Measurements from ENCODE around the gene CCNL2. TPM values are rescaled to one million over a fixed set of nuclear protein-coding genes. Genes with fewer than 3 reads are reported as not detected.
"Not testable (repeated sequence)": the region's sequence is repeated elsewhere in the genome, so short reads cannot be mapped to it uniquely, and the experiment has no call there.

CCNL2 gene
- polyA plus RNA-seq, 1 donor, result 353 TPM

GRCh38 chr1:1434131-1434823, 35.1 kb upstream of the CCNL2 start:
- DNase-seq, result no peak

GRCh38 chr1:1433804-1434130, 34.6 kb upstream of the CCNL2 start:
- DNase-seq, result no peak

DNA sequence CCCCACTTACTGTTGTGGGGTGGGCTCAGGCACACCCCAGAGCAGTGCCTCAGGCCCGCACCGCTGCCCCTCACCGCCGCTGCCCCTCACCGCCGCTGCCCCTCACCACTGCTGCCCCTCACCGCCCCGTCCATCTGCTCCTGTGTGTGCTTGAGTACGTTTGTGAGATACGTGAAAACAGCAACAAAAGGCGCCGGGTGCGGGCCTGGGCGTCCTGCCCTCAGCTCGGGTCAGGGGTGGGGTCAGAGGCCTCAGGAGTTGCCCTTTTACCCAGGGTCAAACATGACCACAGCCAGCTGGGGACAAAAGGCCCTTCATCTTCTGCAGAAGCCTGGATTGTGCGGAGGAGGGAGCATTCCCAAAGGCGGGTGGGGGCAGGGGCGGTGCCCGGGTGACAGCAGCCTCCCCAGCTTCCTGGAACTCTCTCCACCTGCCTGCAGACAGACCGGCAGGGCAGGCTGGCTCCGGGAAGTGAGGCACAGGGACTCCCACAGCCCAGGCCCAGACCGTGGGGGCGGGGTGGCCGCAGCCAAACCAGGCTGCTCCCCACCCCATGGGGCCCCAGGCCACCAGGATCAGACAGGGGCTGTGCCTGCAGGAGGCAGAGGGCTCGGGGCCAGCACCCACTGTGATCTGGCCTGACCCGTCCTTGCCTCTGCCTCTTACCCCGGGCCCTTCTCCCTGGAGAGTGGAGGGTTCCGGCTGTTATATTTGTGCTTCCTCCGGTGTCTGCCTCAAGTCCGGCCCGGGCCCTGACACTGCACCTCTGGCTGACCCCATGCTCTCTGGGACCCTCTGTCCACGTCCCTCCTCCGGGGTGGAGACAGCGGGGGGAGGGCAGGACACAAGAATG, 34.0 kb upstream of the CCNL2 start:
- DNase-seq, result no peak

GRCh38 chr1:1432274-1432950, 33.3 kb upstream of the CCNL2 start:
- no peak for DNase-seq

- no peak for DNase-seq
Measured at GRCh38 chr1:1431845-1432273, 32.7 kb upstream of the CCNL2 start.

DNA sequence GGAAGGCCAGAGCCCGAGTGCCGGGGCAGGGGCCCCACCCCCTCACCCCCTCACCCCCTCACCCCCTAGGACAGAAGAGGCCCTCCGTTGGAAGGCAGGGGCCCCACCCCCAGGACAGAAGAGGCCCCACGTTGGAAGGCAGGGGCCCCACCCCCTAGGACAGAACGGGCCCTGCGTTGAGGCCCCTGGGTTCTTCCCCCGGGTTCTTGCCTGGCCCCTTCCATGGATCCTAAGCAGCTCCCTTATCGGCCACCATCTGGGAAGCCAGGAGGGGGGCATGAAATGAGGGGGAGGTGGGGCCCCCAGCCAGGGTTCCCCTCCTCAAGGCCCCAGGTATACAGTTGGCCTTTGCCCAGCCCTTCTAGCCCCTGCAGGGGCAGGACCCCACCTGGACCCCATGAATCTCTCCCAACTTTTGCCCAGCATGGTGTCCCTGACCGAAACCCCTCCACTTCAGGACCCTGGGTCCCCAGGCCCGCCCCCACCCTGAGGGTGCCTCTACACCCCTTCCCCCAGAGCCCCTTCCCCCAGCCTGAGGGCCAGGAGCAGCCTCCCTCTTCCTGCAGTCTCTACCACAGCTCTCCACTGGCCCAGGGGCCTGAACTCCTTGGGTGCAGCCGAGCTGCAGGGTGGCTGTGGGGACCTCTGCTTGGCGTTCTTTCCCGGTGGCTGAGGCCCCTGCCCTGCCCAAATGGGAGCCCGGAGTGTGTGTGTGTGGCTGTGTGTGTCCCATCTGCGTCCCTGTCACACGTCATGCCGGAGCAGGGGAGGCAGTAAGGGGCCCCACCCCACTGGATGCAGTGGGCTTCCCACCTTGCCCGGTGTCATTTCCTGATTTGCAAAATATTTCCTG, 32.1 kb upstream of the CCNL2 start:
- DNase-seq, result no peak

GRCh38 chr1:1430114-1430982, 31.2 kb upstream of the CCNL2 start:
- no peak for DNase-seq

- DNase-seq, result no peak
Measured at GRCh38 chr1:1429671-1430073, 30.5 kb upstream of the CCNL2 start.

GRCh38 chr1:1428967-1429366, 29.8 kb upstream of the CCNL2 start:
- not testable (repeated sequence) for DNase-seq

DNA sequence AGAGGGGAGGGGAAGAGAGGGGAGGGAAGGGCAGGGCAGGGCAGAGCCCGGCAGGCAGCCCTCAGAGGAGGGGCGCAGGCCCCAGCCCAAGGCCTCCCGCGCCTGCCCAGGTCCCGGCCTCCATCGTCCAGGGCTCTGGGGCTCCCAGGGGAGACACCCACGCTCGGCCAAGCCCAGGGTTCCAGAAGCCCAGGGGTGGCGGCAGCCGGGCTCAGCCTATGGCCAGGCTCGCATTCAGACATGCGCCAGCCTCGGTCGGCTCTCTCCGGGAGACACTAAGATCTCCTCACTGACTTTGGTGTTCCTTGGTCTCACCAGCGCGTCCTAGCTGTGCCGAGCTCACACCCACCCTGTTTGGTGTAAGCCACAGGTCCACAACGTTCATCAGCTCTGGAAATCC, 29.0 kb upstream of the CCNL2 start:
- no peak for DNase-seq

- no peak for DNase-seq
Measured at GRCh38 chr1:1427820-1428148, 28.6 kb upstream of the CCNL2 start.

DNA sequence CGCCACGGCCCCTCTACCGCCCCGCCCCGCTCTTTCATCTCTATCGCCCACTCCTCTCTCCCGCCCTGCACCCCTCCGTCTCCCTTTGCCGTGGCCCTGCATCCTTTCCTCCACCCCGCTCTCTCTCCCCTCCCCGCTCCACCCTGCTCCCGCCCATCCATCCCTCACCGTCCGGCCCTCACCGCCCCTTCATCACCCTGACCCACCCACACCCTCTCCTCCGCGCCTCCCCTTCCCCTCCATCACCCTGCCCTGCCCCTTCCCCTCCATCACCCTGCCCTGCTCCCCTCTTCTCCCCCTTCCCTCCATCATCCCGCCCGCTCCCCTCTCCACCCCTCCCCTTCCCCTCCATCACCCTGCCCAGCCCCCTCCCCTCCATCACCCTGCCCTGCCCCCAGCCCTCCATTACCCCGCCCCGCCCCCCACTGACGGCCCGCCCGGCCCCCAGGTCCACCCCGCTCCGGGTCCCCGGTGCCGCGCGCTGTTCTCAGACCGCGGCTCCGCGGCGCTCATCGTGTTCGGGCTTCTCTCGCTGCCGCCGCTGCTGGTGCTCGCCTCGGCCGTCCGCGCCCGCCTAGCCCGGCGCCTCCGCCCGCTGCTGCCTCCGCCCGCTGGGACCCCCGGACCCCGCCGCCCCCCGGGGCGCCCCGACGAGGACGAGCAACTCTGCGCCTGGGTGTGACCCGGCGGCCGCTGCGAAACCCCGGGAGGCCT, 28.1 kb upstream of the CCNL2 start:
- DNase-seq, result no peak

- no peak for DNase-seq
Measured at GRCh38 chr1:1426496-1427105, 27.5 kb upstream of the CCNL2 start.

GRCh38 chr1:1425753-1426495, 26.8 kb upstream of the CCNL2 start:
- no peak for DNase-seq

- DNase-seq, result no peak
Measured at GRCh38 chr1:1425426-1425752, 26.3 kb upstream of the CCNL2 start.

GRCh38 chr1:1424707-1425106, 25.6 kb upstream of the CCNL2 start:
- no peak for DNase-seq

- no peak for DNase-seq
Measured at GRCh38 chr1:1423245-1423597, 24.1 kb upstream of the CCNL2 start.

GRCh38 chr1:1422465-1423244, 23.5 kb upstream of the CCNL2 start:
- DNase-seq, result no peak

Measured in left kidney (tissue), 2 donors.